GM23248 (cell line): ENCODE data around the gene PTPRT. TPM values are rescaled to one million over a fixed set of nuclear protein-coding genes. Genes with fewer than 3 reads are reported as not detected.

ENCODE experiments used
- DNase-seq: peaks from one replicate; pipeline ENCODE4 v3.0.0-alpha.2; 2015
- H2AFZ ChIP-seq: fragments of 200-600 bp; sonication (generic); 2 replicates; pipeline ENCODE4 v1.6.1; 2016; ENCODE audit warnings: antibody characterized with exemption
- H3F3A ChIP-seq: fragments of 200-600 bp; sonication (generic); 2 replicates; pipeline ENCODE4 v1.6.1; 2016; ENCODE audit warnings: mild to moderate bottlenecking, antibody characterized with exemption, mixed run types; ENCODE audit not compliant: insufficient read depth
- H3K27ac ChIP-seq: fragments of 200-600 bp; sonication (generic); 2 replicates; pipeline ENCODE4 v1.5.1; 2016; ENCODE audit warnings: mild to moderate bottlenecking
- H3K27me3 ChIP-seq: fragments of 200-600 bp; sonication (generic); replicated peaks from 2 replicates; pipeline ENCODE4 v1.6.1; 2016; ENCODE audit warnings: mild to moderate bottlenecking; ENCODE audit not compliant: insufficient read depth
- H3K36me3 ChIP-seq: fragments of 200-600 bp; sonication (generic); 2 replicates; pipeline ENCODE4 v1.6.1; 2016; ENCODE audit warnings: low read depth, mild to moderate bottlenecking
- H3K4me1 ChIP-seq: fragments of 200-600 bp; sonication (generic); 2 replicates; pipeline ENCODE4 v1.6.1; 2016; ENCODE audit warnings: mild to moderate bottlenecking; ENCODE audit not compliant: insufficient read depth
- H3K4me2 ChIP-seq: fragments of 200-600 bp; sonication (generic); one replicate; pipeline ENCODE4 v1.6.1; 2016; ENCODE audit warnings: mild to moderate bottlenecking; ENCODE audit not compliant: unreplicated experiment
- H3K4me3 ChIP-seq: fragments of 200-600 bp; sonication (generic); 2 replicates; pipeline ENCODE4 v1.5.1; 2016; ENCODE audit warnings: mild to moderate bottlenecking
- H3K79me2 ChIP-seq: fragments of 200-600 bp; sonication (generic); 2 replicates; pipeline ENCODE4 v1.6.1; 2016; ENCODE audit warnings: mild to moderate bottlenecking; ENCODE audit not compliant: insufficient read depth
- H3K9ac ChIP-seq: fragments of 200-600 bp; sonication (generic); 2 replicates; pipeline ENCODE4 v1.6.1; 2016; ENCODE audit warnings: mild to moderate bottlenecking
- H3K9me2 ChIP-seq: fragments of 200-600 bp; sonication (generic); 2 replicates; pipeline ENCODE4 v1.6.1; 2016; ENCODE audit warnings: mixed run types, mild to moderate bottlenecking, moderate library complexity; ENCODE audit not compliant: insufficient read depth
- H3K9me3 ChIP-seq: fragments of 200-600 bp; sonication (generic); one replicate; pipeline ENCODE4 v1.6.1; 2017; ENCODE audit warnings: low read depth
- H4K20me1 ChIP-seq: fragments of 200-600 bp; sonication (generic); 2 replicates; pipeline ENCODE4 v1.6.0; 2016; ENCODE audit not compliant: insufficient read depth
- EZH2 ChIP-seq: fragments of 200-600 bp; sonication (generic); IDR thresholded peaks from 2 replicates; pipeline ENCODE4 v1.6.1; 2018; ENCODE audit warnings: antibody characterized with exemption, mild to moderate bottlenecking; ENCODE audit not compliant: insufficient read depth, poor library complexity, severe bottlenecking
- EZH2phosphoT487 ChIP-seq: fragments of 200-600 bp; sonication (generic); IDR thresholded peaks from 2 replicates; pipeline ENCODE4 v1.6.1; 2018; ENCODE audit warnings: antibody characterized with exemption, moderate library complexity, mild to moderate bottlenecking, low read depth; ENCODE audit not compliant: insufficient read depth
- WGBS, 2 experiments: methylation state at CpG; one replicate each; pipeline ENCODE4 v1.1.6; 2015 to 2017; ENCODE audit warnings: low lambda C conversion rate in 2 of 2, low coverage in 1 of 2; ENCODE audit errors: missing lambda C conversion rate in 2 of 2; 5-methylcytosine and 5-hydroxymethylcytosine counted together
- in situ Hi-C: fragments of 300-500 bp; cut with MboI; formaldehyde crosslinking; loops from 2 replicates; pipeline ENCODE4 v1.15.0; 2020
- polyA plus RNA-seq: library from polyadenylated mRNA; unstranded; fragments of >200 nt; fragmentation: Nextera tagmentation; extraction: Ambion mirVana; gene quantifications from 2 replicates; pipeline ENCODE4 v1.2.1, GENCODE V29; 2016
- total RNA-seq: library from RNA; depleted of rRNA; stranded (reverse); fragments of >200 nt; shearing (Covaris generic); gene quantifications from 2 replicates; pipeline ENCODE4 v1.2.3, GENCODE V29; 2014

PTPRT gene
- total and polyA plus RNA-seq, 2 experiments from 2014 or later, result not detected

DNA sequence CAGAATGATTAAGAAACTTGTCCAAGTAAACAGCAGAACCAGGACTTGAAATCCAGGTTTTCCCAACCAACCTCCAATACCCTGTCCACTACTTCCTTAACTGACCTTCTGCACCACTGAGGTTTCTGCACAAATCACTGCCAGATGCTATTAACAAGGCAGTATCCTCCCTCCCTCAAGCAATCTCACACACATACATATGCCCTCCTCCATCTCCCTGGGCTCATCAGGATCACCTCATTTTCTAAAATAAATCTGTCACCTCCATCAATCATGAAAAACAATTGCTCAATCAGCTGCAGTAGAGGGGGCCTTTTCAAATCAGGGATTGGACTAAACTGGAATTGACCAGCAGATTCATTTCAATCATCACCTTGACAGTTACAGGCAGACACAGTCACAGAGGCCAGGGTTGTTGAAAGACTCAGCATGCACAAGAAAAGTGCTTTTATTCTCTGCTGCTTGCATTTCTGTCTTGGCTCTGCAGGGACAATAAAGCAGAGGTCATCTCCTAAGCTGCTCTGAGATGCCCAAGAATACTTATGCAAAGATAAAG, 539.4 kb downstream of the PTPRT start:
- Histone ChIP-seq H3K27me3 (no peaks in the 10 kb centered on the region), H3K4me1 (no peaks in the 10 kb centered on the region), H3K79me2 (no peaks in the 10 kb centered on the region), H2AFZ (no peak overlapping the region), H3F3A (no peaks in the 10 kb centered on the region), H3K9me3 (no peaks in the 10 kb centered on the region), H3K27ac (no peak overlapping the region), H3K4me2 (no peak overlapping the region), H4K20me1 (no peaks in the 10 kb centered on the region), H3K9ac (no peak overlapping the region), H3K36me3 (no peaks in the 10 kb centered on the region), H3K9me2 (no peaks in the 10 kb centered on the region), H3K4me3 (no peak overlapping the region)
- no peak for DNase-seq
- TF ChIP-seq EZH2phosphoT487 (no peak), EZH2 (no peak)
- in situ Hi-C loops, result no loop called here

DNA sequence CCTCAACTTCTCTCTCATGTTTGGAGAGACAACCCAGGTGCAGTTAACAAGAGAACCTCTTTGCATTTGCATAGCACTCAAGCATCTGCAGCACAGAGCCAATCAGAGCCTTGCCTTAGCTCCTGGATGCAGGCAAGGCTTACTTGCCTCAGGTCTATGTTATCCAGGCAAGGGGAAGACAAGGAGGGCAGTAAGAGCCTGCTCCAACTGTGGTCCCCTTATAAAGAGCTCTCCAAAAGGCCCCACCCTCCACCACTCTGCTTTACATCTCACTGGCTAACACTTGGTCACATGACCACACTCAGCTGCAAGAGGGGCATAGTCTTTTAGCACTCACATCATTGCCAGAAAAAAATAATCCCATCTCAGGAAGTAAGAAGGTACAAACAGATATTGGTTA, 540.0 kb downstream of the PTPRT start:
- Histone ChIP-seq H3K4me2 (no peak overlapping the region), H3K9ac (no peak overlapping the region), H2AFZ (no peak overlapping the region), H3K27me3 (no peaks in the 10 kb centered on the region), H3K79me2 (no peaks in the 10 kb centered on the region), H4K20me1 (no peaks in the 10 kb centered on the region), H3K27ac (no peak overlapping the region), H3K4me3 (no peak overlapping the region), H3K36me3 (no peaks in the 10 kb centered on the region), H3K9me3 (no peaks in the 10 kb centered on the region), H3K9me2 (no peaks in the 10 kb centered on the region), H3K4me1 (no peaks in the 10 kb centered on the region), H3F3A (no peaks in the 10 kb centered on the region)
- TF ChIP-seq EZH2 (no peak), EZH2phosphoT487 (no peak)
- in situ Hi-C loops, result no loop called here
- no peak for DNase-seq

DNA sequence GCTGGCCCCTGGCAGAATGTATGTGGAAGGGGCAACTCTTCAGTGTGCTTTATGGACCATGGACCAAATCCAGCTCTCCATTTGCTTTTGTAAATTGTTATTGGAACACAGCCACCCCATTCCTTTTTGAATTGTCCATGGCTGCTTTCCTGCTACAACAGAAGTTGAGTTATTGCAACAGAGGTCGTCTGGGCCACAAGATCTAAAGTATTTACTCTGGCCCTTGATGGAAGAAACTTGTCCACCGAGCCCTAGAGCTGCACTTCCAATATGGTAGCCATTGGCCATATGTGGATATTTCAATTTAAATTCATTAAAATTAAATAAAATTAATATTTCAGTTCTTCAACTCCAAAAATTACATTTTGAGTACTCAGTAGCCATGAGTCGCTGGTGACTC, 543.5 kb downstream of the PTPRT start:
- Histone ChIP-seq H3K4me1 (no peaks in the 10 kb centered on the region), H3K27ac (no peak overlapping the region), H3K36me3 (no peaks in the 10 kb centered on the region), H3K4me3 (no peak overlapping the region), H4K20me1 (no peaks in the 10 kb centered on the region), H3K9me2 (no peaks in the 10 kb centered on the region), H3K27me3 (no peaks in the 10 kb centered on the region), H3F3A (no peaks in the 10 kb centered on the region), H3K4me2 (no peak overlapping the region), H3K9me3 (no peaks in the 10 kb centered on the region), H3K9ac (no peak overlapping the region), H3K79me2 (no peaks in the 10 kb centered on the region), H2AFZ (no peak overlapping the region)
- DNase-seq, result no peak
- 6 to 8% methylated on average over 3 of the region's 3 CpGs for WGBS, 2 experiments
- in situ Hi-C loops, result no loop called here
- no peak for TF ChIP-seq EZH2phosphoT487
- TF ChIP-seq EZH2, result no peak

DNA sequence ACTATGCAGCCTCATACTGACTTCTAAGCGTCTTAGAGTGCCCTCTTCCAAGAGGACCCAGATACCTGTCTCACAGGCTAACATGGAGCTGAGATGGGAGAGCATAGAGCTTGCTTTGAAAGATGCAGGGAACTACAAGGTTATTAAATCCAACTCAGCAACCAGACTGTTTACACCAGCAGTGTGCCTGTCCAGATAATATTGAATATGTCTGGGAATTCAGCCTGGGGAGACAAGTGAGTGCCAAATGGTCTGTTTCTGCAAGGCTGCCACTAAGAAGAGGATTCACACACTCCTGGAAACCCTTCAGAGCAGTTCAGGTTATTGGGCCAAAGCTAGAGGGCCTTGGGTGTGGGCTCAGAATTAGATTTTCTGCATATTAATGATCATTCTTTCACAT, 547.8 kb downstream of the PTPRT start:
- no peaks in the 10 kb centered on the region for H3F3A ChIP-seq
- in situ Hi-C loops, result no loop called here
- no peaks in the 10 kb centered on the region for H3K27me3 ChIP-seq
- no peaks in the 10 kb centered on the region for H3K9me3 ChIP-seq
- no peak overlapping the region for H3K9ac ChIP-seq
- 0% methylated on average over 1 of the region's 1 CpG for WGBS, 2 experiments
- no peaks in the 10 kb centered on the region for H3K79me2 ChIP-seq
- no peak overlapping the region for H3K27ac ChIP-seq
- H3K9me2 ChIP-seq, result no peaks in the 10 kb centered on the region
- H4K20me1 ChIP-seq, result no peaks in the 10 kb centered on the region
- H3K4me2 ChIP-seq, result no peak overlapping the region
- no peak overlapping the region for H3K4me3 ChIP-seq
- H3K36me3 ChIP-seq, result no peaks in the 10 kb centered on the region
- no peak for DNase-seq
- no peaks in the 10 kb centered on the region for H3K4me1 ChIP-seq
- H2AFZ ChIP-seq, result no peak overlapping the region
- TF ChIP-seq EZH2, result no peak
- no peak for TF ChIP-seq EZH2phosphoT487

DNA sequence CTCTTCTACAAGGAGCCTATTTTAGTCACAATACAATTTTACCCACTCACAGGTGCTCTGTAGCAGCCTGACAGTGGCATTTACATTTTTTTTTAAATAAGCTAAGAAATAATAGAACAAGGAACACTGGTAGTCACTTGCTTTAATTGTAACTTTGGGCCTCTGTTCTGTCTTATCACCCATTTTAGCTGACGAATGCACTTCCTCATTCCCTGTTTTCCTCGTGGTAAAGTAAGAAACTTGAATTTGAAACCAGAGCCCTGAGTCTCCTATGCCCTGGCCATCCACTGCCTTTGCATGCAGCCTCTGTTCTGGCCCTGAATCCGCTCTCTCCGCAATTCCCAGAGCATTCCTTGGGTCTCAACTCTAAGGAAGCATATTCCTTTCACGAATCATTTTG, 550.6 kb downstream of the PTPRT start:
- Histone ChIP-seq H3K9ac (no peak overlapping the region), H3K36me3 (no peaks in the 10 kb centered on the region), H3K27ac (no peak overlapping the region), H3K4me1 (no peaks in the 10 kb centered on the region), H3K27me3 (no peaks in the 10 kb centered on the region), H3F3A (no peaks in the 10 kb centered on the region), H2AFZ (no peak overlapping the region), H3K9me3 (no peaks in the 10 kb centered on the region), H3K9me2 (no peaks in the 10 kb centered on the region), H3K79me2 (no peaks in the 10 kb centered on the region), H3K4me3 (no peak overlapping the region), H3K4me2 (no peak overlapping the region), H4K20me1 (no peaks in the 10 kb centered on the region)
- 22 to 23% methylated on average over 5 of the region's 5 CpGs for WGBS, 2 experiments
- in situ Hi-C loops, result no loop called here
- TF ChIP-seq EZH2phosphoT487, result no peak
- TF ChIP-seq EZH2, result no peak
- no peak for DNase-seq
